ENCODE measurements around the gene PSENEN.

- TF ChIP-seq CTCF (IDR thresholded peaks at IDR 0.05; ENCODE audit: insufficient read depth, low read length, poor library complexity, severe bottlenecking) (no peak), EZH2phosphoT487 (conservative IDR thresholded peaks at IDR 0.05; ENCODE audit: low read length) (no peak)
These were observed 21.8 kb upstream of the PSENEN start for GRCh38 chr19:35723671-35724070.
